Endometrial microvascular endothelial cells (primary cell): ENCODE data around the gene HSF2BP. TPM values are rescaled to one million over a fixed set of nuclear protein-coding genes. Genes with fewer than 3 reads are reported as not detected.
"Not testable (repeated sequence)": the region's sequence is repeated elsewhere in the genome, so short reads cannot be mapped to it uniquely, and the experiment has no call there.

ENCODE experiments used
- in situ Hi-C: cut with HindIII; loops from 2 replicates; pipeline ENCODE4 v1.10.0; 2017; ENCODE audit warnings: low sequenced_read_pairs, low pct_unique_long_range_greater_than_20kb; ENCODE audit errors: inconsistent ontology term
- total RNA-seq: library from RNA; depleted of rRNA; stranded (reverse); fragments of >200 nt; gene quantifications from one replicate; pipeline ENCODE4 v1.2.3, GENCODE V29; 2015; ENCODE audit errors: inconsistent ontology term

HSF2BP gene
- total RNA-seq, 1 donor from 2014 or later: 0.37 TPM

DNA sequence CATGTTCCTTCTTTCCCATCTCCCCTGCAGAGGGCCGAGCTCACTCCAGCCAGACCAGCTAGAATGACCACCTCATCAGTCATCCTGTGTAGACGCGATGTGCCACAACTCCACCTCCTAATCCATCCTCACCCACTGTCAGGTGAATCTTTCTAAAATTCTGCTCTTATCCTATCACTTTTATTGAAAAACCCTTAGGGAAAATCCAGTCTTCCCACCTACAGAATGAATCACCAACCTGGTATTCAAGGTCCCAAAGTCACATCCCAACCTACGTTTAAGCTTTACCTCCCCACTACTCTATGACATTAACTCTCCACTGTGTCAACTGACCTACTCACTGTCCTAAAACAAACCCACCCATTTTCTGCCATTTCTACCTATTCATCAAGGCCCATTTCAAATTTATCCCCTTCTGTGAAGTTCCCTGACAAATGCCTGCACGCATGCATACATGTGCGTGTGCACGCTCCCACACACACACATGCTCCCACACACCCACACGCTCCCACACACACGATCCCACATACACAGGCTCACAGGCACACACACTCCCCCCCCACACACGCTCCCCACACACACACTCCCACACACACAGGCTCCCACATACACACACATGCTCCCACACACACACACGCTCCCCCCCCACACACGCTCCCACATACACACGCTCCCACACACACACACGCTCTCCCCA, 27.7 kb downstream of the HSF2BP start:
- in situ Hi-C loops: no loop called here

DNA sequence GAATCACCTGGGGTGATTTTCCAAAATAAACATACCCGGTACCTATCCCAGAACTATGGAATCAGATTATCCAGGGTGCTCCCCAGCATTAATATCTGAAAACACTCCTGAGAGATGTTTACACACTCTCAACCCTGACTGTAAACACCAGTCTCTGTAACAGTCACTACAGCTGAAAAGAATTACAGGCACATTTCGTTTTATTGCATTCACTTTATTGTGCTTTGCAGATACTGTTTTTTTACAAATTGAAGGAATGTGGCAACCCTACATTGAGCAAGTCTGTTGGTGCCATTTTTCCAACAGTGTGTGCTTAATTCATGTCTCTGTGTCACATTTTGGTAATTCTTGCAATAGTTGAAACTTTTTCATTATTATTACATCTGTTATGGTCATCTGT, 31.8 kb downstream of the HSF2BP start:
- in situ Hi-C loops: no loop called here

DNA sequence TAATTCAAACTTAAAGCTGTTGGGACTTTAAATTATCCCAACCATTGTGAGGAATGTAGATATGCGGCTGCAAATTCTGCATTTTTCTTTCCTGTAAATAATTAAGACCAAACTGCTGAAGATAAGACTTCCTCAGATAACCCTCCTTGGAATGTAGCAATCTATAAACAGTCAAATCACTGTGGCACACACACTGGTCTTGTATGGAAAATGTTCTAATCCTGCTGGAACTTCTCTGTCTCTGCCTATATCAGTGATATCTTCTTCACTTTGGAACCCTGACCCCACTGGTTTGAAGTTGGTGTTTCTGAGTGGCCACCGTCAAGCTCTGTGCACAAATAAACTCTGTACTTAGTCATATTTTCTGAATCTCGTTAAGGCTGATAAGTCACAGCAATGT, 32.9 kb downstream of the HSF2BP start:
- in situ Hi-C loops: no loop called here

DNA sequence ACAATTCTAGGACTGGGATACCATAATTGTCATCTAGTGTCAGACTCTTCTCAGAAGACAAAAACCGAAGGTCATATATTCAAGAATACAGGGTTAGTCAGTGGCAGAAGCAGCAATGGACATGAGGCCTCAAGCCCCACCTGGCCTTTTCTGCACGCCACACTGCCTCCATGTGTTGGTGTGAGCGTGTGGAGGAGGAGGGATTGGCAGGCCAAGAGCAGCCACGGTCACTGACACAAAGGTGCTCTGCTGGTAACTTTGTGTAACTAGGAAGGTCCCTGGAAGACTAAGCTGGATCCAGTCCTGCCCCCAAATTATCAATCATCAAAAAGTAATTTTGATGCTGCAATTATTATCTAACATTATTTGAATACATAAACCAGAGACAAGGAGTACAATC, 34.9 kb downstream of the HSF2BP start:
- in situ Hi-C loops: no loop called here

DNA sequence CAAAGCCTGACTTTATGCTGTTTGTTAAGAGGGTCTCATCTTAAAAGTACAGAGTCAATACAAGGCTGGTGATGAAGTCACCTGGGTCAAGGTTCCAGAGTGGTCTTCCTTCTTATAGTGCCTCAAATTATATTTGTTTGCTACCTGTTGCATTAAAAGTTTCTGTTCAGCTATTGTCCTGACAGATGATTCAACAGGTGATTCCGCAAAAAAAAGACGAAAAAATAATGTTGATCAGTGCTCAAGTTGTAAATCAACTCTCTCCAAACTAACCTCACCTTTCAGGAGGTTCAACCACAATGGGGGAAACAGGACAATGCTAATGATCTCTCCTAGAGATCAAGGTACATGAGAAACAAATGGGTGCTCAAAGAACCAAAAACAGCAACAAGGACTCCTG, 35.7 kb downstream of the HSF2BP start:
- in situ Hi-C loops: no loop called here

DNA sequence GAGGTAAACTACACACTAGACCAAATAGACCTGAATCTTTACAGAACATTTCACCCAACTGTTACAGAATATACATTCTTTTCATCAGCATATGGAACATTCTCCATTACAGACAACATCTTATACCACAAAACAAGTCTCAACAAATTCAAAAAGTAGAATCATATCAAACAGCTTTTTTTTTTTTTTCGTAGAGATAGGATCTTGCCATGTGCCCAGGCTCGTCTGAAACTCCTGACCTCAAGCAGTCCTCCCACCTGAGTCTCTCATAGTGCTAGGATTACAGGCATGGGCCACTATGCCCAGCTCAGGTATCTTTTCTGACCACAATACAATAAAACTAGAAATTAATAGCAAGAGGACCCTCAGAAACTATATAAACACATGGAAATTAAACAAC, 36.5 kb downstream of the HSF2BP start:
- in situ Hi-C loops: no loop called here

DNA sequence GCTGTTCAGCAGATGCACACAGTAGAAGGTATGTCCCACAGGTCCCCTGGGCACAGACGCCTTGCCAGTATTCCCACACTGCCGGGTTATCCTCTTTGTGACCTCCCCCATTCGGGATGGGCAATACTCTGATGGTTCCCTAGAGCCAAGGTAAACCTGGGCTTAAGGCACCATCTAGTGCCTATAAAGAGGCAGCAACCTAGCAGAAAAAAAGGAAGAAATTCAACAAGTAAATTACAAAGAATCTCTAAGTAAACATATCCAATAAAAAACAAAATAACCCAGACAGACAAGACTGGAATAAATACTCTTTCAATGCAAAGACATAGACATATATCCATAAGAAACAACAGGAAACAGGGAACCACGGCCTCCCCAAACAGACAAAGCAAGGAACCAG, 39.4 kb downstream of the HSF2BP start:
- in situ Hi-C loops: no loop called here

DNA sequence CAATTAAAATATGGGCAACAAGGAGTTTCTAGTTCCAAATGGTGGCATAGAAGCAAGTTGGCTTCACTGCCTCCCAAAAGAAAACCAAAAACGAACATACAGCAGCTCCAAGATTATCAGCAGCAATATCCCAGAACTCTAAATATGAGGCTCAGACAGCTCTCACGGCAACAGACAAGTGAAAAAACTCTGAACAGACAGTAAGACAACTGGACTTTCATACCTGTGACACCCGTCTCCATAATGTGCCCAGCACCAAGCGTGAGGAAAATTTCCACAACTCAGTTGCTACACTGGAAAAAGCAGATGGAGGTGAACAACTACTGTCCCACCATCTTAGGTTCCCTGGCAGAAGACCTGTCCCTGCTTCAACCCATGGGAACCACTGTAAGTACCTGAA, 39.9 kb downstream of the HSF2BP start:
- in situ Hi-C loops: no loop called here

DNA sequence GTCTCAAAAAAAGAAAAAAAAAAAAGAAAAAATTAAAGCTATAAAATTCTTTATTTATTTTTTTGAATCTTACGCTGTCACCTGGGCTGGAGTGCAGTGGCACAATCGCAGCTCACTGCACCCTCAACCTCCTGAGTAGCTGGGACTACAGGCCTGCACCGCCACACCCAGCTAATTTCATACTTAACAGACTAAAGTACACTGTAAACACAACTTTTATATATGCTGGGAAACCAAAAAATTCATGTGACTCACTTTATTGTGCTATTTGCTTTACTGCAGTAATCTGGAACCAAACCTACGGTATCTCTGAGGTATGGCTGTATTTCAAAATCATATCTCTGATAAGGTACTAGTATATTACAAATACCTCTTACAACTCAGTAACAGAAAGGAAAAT, 40.3 kb downstream of the HSF2BP start:
- in situ Hi-C loops: no loop called here

DNA sequence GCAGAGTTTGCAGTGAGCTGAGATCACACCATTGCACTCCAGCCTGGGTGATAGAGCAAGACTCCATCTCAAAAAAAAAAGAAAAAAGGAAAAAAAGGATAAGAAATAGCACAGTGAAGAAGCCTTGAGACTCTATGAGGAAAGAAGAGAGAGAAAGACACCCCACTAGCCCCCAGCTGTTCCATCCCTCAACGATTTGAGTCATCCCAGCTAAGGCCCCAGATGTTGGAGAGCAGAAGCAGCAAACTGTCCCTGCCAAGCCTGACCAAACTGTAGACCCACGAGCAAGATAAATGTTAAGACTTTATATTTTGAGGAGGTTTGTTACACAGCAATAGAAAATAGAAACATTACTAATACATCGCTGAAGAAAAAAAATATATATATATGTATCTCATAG, 42.4 kb downstream of the HSF2BP start:
- in situ Hi-C loops: not testable (repeated sequence)

DNA sequence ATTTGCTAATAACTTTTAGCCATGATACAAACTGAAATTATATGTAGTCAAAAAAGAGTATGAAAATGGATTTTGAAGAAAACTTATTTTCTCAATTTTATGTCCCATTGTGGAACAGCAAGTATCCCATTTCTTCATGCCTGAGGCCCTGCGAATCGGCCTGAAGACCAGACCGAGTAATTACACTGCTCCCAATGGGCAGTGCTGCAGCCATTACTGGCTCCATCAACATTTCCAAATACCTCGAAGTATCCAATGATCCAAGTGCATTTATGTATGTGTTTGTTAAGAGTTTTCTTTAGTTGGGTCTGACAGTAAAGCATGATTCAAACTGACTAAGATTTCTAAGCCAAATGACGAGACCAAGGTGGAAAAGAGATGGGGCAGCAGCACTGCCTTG, 44.4 kb downstream of the HSF2BP start:
- in situ Hi-C loops: no loop called here

DNA sequence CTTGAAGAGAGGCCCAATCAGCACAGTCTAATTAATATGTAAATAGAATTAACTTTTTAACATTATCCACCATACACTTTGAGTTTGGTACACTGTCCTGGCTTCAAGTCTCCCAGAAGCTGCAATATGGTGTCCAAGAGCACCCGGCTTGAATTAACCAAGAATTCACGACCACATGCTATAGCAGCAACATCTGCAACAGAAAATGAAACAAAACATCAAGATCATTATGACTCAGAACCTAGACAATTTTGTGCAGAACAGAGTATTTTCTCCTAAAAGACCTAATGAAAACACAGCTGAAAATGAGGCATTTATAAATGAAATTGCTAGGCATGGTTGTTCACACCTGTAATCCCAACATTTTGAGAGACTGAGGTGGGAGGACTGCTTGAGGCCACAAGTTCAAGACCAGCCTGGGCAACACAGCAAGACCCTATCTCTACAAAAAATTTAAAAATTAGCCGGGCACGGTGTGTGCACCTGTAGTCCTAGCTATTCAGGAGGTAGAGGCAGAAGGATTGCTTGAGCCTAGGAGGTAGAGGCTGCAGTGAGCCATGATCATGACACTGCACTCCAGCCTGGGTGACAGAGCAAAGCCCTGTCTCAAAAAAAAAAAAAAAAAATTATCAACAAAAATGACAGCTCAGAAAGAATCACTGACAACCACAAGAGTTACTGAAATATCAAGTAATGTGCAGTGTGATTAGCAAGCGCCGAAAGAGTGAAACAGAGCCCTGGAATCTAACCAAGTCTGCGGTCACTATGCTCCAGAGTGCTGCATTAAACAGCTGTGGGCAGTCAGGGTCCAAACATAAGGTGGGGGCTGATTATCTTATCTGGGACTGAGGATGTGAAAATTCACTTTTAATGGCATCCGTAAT, 45.3 kb downstream of the HSF2BP start:
- in situ Hi-C loops: no loop called here

DNA sequence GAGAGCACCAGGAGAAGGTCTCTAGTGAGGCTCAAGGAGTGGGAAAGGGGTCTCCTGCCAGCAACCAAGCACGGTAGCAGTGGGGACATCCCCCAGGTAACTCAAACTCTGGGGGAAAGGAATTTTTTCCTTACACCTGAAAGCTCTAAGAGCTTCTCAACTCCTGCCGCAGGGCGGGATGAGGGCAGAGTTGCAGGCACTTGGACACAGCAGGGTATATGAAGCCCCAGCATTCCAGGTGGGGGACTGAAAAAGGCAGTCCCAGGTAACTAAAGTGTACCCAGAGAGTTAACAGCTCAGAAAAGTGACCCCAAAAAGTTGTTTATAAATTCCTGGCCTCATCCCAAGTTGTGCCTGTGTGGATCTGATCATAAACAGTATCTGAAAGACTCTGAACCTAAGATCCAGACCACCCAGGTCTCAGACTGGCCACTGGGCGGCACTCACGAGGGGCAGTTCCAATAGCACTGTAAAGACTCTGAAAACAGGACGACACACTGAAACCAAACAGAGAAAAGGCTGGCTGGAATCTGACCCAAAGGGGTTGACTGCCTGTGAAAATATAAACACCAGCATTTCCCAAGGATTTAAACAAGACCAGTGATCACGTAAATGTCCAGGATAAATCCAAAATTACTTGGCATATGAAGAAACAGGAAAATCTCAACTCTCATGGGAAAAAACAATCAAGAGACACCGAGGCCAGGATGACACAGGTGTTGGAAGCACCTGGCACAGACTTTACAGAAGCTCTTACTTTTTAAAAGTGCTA, 47.5 kb downstream of the HSF2BP start:
- in situ Hi-C loops: no loop called here

DNA sequence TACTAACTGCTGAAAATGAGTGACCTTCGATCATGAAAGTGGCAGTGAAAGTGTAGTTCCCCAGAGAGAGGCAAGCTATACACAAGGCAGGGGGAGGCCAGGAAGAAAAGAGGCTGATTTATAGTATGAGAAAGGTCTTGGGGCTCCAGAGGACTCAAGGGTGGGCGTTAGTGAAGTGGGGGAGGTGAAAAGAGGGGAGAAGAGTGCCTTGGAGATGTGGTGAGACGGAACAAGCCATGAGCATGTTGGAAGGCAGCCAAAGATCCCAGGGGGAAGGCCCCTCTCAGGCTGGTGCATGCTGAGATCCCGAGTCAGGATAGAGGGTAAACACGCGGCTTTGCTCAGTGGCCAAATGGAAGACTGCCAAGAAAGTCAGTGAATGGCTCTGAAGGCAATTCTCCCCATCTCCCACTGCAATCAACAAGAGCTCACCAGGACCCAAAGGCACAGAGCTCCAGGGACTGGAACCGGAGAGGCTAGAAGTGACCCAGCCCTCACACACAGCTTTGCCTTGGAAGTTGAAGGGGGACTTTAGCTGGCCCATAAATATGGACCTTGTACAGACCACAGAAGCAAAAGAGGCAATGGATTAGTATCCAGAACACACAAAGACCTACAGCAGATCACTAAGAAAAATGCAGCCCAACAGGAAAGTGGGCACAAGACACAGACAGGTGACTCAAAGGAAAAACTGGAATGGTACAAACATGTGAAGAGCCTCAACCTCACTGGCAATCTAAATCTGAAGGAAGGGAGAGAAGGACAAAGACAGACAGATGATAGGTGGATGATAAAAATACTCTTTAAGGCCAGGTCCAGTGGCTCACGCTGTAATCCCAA, 49.6 kb downstream of the HSF2BP start:
- in situ Hi-C loops: no loop called here

DNA sequence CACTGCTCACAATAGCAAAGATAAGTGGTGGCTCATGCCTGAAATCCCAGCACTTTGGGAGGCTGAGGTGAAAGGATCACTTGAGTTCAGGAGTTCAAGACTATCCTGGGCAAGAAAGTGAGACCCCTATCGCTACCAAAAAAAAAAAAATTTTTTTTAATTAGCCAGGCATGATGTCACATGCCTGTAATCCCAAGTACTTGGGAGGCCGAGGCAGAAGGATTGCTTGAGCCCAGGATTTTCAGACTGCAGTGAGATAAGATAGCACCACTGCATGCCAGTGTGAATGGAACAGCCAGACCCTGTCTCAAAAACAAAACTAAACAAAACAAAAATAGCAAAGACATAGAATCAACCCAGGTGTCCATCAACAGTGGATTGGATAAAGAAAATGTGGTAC, 50.6 kb downstream of the HSF2BP start:
- in situ Hi-C loops: no loop called here

DNA sequence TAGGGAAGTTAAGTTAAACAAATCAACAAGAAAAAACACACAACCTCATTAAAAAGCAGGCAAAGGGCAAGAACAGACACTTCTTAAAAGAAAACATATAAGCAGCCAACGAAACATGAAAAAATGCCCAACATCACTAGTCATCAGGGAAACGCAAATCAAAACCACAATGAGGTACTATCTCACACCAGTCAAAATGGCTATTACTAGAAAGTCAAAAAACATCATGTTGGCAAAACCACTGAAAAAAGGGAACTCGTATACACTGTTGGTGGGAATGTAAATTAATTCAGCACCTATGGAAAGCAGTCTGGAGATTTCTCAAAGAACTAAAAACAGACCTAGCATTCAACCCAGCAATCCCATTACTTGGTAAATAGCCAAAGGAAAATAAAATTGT, 51.1 kb downstream of the HSF2BP start:
- in situ Hi-C loops: no loop called here

DNA sequence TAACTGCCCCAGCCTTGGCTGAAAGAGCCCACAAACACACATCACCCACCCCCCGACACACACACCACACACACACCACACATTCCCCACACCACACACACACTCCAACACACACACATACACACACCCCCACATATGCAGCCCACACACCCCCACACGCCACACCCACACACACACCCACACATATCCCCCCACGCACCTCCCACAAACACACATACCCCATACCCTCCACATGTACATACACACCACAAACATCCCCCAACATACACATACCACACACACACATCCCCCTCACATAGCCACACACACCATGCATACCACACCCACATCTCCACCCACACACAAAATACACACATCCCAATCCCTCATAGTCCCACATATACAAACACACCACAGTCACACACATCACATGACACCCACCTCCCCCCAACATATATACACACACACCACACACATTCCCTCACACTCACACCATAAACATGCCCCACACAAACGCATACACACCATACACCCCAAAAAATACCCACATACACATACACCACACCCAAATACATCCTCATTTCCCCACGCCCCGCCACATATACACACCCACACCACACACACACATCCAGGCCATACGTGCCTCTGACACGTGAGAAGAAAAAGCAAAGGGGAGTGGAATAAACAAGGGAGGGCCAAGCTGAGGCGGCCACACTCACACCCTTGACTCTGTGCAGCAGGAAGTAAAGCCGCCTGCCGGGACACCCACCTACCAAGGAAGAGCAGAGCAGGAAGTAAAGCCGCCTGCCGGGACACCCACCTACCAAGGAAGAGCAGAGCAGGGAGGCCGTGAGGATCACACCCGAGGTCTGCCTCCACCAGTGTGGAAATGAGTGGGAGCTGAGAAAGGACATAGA, 53.7 kb downstream of the HSF2BP start:
- in situ Hi-C loops: no loop called here
